Kidney (tissue), 14 donors: Measurements from ENCODE around the gene PPP1R10. TPM values are rescaled to one million over a fixed set of nuclear protein-coding genes. Genes with fewer than 3 reads are reported as not detected.

Source experiments
- DNase-seq, 5 donors: peaks; one replicate each; pipeline ENCODE4 v3.0.0-alpha.2; 2013 to 2020
- FAIRE-seq: peaks from 2 replicates; lab custom pipeline; 2012; peaks lifted over from hg19 to GRCh38; lab: Jason Lieb, UNC
- H3K27ac ChIP-seq, 2 donors: one replicate each; pipeline ENCODE4 v1.7.0; 2013; ENCODE audit warnings: low read depth in 2 of 2, low read length in 2 of 2, inconsistent platforms in 1 of 2
- H3K27me3 ChIP-seq: one replicate; pipeline ENCODE4 v1.7.1; 2013; ENCODE audit warnings: low read length, inconsistent platforms; ENCODE audit not compliant: control insufficient read depth, insufficient read depth
- H3K36me3 ChIP-seq, 3 donors: one replicate each; pipeline versions ENCODE4 v1.7.0 to v1.7.1; 2013; ENCODE audit warnings: low read length in 3 of 3, control low read depth in 1 of 3, inconsistent platforms in 1 of 3; ENCODE audit not compliant: insufficient read depth in 3 of 3, control insufficient read depth in 2 of 3
- H3K4me1 ChIP-seq, 3 donors: one replicate each; pipeline versions ENCODE4 v1.7.0 to v1.7.1; 2013; ENCODE audit warnings: low read length in 3 of 3, inconsistent platforms in 1 of 3, low read depth in 1 of 3; ENCODE audit not compliant: control insufficient read depth in 2 of 3, insufficient read depth in 2 of 3
- H3K4me3 ChIP-seq, 3 donors: one replicate each; pipeline versions ENCODE4 v1.7.0 to v1.8.1; 2013; ENCODE audit warnings: low read length in 3 of 3, control low read depth in 1 of 3, inconsistent platforms in 1 of 3
- H3K9ac ChIP-seq, 3 donors: one replicate each; pipeline versions ENCODE4 v1.7.0 to v1.7.1; 2013; ENCODE audit warnings: low read length in 3 of 3, control low read depth in 1 of 3, inconsistent platforms in 1 of 3
- H3K9me3 ChIP-seq, 3 donors: one replicate each; pipeline versions ENCODE4 v1.7.0 to v1.7.1; 2013; ENCODE audit warnings: low read length in 3 of 3, control low read depth in 1 of 3, inconsistent platforms in 1 of 3; ENCODE audit not compliant: control insufficient read depth in 2 of 3, insufficient read depth in 1 of 3
- CTCF ChIP-seq: IDR thresholded peaks from 3 replicates; pipeline ENCODE4 v1.5.1; 2012; ENCODE audit warnings: mild to moderate bottlenecking, moderate library complexity, borderline replicate concordance; ENCODE audit not compliant: insufficient read depth; ENCODE audit errors: extremely low read depth
- intact Hi-C: fragments of 100-400 bp; cut with DNase I; formaldehyde crosslinking; loops from one replicate; pipeline ENCODE4 v1.11.1; 2022
- polyA plus RNA-seq: library from polyadenylated mRNA; stranded (reverse); fragments of 350-450 nt; fragmentation: Illumina TruSeq; extraction: RNeasy Lipid Tissue Mini Kit (QIAGEN cat#74804); gene quantifications from one replicate; pipeline ENCODE4 v1.2.3, GENCODE V29; 2014; ENCODE audit warnings: low read depth, low replicate concordance; ENCODE audit not compliant: insufficient read depth
- total RNA-seq: library from RNA; stranded (reverse); fragmentation: NEBNext Ultra II Directional; extraction: Animal tissue kit (Norgen Biotek cat#: 25700); gene quantifications from one replicate; pipeline ENCODE4 v1.2.1, GENCODE V29; 2021
- donor health status: control.
- donor health status: control.
- donor health status: control.
- donor health status: control.
- donor health status: control.
- donor health status: DM: yes; HTN: yes; CAD: no.
- donor health status: Normal renal cell carcinoma (clear cell type).

Gene PPP1R10
- total and polyA plus RNA-seq, 2 donors from 2014 or later: 19.7 to 65.0 TPM

- Histone ChIP-seq H3K9me3 (no peaks in the 10 kb centered on the region), H3K27me3 (no peaks in the 10 kb centered on the region), H3K4me3 (no peak overlapping the region), H3K9ac (no peak overlapping the region), H3K27ac (no peak overlapping the region), H3K4me1 (no peaks in the 10 kb centered on the region), H3K36me3 (peaks cover 15 to 73% (median 61%) of the 10 kb centered on the region in 3 donors)
- DNase-seq (peak in 3 of 5 donors; percentile 62 to 80 (median 75)), FAIRE-seq (no peak)
- intact Hi-C loops: no loop called here
- no peak for TF ChIP-seq CTCF
These were observed 40.4 kb upstream of the PPP1R10 start for GRCh38 chr6:30657454-30657853.

DNA sequence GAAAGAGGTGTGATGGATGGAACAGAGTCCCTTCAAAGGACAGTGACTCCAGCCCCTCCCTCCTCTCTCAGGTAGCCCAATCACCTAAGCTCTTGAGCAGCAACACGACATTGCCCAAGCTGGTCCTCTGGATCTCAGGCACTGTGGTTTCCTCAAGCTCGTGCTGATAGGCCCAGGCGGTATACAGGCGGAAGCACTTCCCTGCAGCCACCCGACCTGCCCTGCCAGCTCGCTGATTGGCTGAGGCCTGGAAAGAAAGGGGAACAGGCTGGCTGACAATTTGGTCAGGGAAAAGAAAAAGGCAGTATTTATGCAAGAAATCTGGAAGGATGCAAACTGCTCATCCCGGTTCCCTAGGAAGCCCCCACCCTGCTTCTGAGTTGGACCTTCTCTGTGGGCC is 39.5 kb upstream of the PPP1R10 start:
- peaks cover 13 to 73% (median 59%) of the 10 kb centered on the region in 3 donors for H3K36me3 ChIP-seq
- H3K4me1 ChIP-seq: no peaks in the 10 kb centered on the region
- DNase-seq (no peak), FAIRE-seq (no peak)
- H3K9me3 ChIP-seq: no peaks in the 10 kb centered on the region
- no peak overlapping the region for H3K4me3 ChIP-seq
- H3K9ac ChIP-seq: no peak overlapping the region
- no peak for TF ChIP-seq CTCF
- H3K27ac ChIP-seq: no peak overlapping the region
- intact Hi-C loops: no loop called here
- H3K27me3 ChIP-seq: no peaks in the 10 kb centered on the region

DNA sequence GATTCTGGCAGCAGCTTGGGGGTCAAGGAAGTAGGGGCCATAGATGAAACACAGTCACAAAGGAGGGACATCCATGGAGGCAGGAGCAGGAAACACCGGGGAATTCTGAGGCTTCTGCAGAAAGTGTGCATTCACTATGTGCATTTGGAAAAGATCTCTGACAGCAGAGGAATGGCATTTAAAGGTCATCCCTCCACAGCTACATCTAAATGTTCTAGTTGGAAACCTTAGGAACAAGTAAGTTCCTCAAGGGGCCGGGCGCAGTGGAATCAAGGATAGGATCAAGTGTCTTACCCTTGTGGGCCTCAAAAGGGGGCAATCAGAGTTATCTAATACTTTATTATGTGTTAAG is 38.7 kb upstream of the PPP1R10 start:
- no peak for FAIRE-seq
- no peaks in the 10 kb centered on the region for H3K4me1 ChIP-seq
- intact Hi-C loops: no loop called here

More for the DNA sequence above, 38.7 kb upstream of the PPP1R10 start:
- Histone ChIP-seq H3K36me3 (peaks cover 11 to 76% (median 57%) of the 10 kb centered on the region in 3 donors), H3K9me3 (no peaks in the 10 kb centered on the region), H3K27me3 (no peaks in the 10 kb centered on the region), H3K27ac (no peak overlapping the region), H3K9ac (no peak overlapping the region), H3K4me3 (no peak overlapping the region)
- TF ChIP-seq CTCF: no peak
- DNase-seq: no peak
